DOHH2 (cell line): ENCODE data around the gene IRF4.

Experiments
- EZH2phosphoT487 ChIP-seq: fragments of 200-600 bp; sonication (generic); IDR thresholded peaks from 2 replicates; pipeline ENCODE4 v1.6.1; 2017; ENCODE audit warnings: borderline replicate concordance, mild to moderate bottlenecking, antibody characterized with exemption, low read length, moderate library complexity, mixed read lengths
- TF ChIP-seq, protein P1 (sequence below): fragments of 200-600 bp; sonication (generic); IDR thresholded peaks from one replicate; pipeline ENCODE4 v1.5.1; 2014; ENCODE audit warnings: antibody characterized with exemption, mild to moderate bottlenecking, low read depth, low read length; ENCODE audit not compliant: poor library complexity, severe bottlenecking

- TF ChIP-seq, protein P1, sequence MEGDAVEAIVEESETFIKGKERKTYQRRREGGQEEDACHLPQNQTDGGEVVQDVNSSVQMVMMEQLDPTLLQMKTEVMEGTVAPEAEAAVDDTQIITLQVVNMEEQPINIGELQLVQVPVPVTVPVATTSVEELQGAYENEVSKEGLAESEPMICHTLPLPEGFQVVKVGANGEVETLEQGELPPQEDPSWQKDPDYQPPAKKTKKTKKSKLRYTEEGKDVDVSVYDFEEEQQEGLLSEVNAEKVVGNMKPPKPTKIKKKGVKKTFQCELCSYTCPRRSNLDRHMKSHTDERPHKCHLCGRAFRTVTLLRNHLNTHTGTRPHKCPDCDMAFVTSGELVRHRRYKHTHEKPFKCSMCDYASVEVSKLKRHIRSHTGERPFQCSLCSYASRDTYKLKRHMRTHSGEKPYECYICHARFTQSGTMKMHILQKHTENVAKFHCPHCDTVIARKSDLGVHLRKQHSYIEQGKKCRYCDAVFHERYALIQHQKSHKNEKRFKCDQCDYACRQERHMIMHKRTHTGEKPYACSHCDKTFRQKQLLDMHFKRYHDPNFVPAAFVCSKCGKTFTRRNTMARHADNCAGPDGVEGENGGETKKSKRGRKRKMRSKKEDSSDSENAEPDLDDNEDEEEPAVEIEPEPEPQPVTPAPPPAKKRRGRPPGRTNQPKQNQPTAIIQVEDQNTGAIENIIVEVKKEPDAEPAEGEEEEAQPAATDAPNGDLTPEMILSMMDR: no peak
- no peak for TF ChIP-seq EZH2phosphoT487
These were observed 55.1 kb downstream of the IRF4 start for GRCh38 chr6:446418-447366.
